GM19193 (cell line): ENCODE data around the gene RELN.

ENCODE experiments used
- POLR2A ChIP-seq: IDR thresholded peaks from 4 replicates; pipeline ENCODE4 v1.6.1; 2011; ENCODE audit not compliant: insufficient read depth, insufficient read length; ENCODE audit errors: extremely low read depth

RELN gene

DNA sequence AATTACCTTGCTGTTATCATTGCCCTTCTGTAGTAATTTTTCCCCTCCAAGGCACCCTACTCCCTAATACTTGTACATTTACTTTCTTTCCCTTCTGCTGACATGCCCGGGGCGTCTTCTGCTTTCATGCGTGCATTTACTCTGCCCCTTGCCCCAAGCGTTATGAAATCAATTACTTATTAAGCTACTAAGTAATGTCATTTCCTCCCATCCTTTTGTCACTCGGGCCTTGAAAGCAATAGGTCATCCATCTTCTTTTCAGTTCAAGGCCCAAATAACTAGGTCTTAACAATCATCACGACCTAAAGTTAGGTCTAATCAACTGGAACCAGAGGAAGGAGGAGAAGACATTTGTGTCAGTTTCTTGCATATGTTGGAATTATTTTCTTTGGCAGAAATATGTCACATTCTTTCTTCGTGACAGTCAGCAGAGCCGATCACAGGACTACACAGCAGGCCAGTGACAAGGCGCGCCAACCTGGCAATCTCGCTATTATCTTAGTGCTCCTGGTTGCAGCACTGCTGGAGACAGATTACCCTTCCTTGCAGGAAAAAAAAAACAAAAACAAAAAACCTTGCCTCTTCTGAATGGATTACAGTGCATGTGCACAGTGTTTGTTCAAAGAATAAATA, 179.2 kb downstream of the RELN start:
- no peak for TF ChIP-seq POLR2A

- TF ChIP-seq POLR2A = no peak
Measured at GRCh38 chr7:103809229-103809994, 180.0 kb downstream of the RELN start.

GRCh38 chr7:103805346-103805745, 184.1 kb downstream of the RELN start:
- TF ChIP-seq POLR2A = no peak

DNA sequence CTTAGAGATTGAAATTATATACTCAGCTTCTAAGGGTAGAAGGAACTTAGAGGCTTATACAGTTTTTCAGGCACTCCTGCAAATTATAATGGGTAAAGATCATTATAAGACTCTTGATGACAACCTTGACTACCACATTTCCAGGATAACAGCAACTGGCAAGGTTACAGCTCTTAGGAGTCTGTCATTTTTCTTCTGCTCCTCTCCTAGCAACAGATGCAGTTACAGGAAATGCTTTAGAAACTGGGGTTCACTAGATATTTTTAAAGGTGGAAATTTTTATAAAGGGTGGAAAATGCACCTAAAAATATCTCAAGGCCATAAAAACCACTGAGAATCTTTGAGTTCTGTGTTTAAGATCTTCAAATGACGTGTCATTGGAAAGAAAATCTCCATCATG, 185.8 kb downstream of the RELN start:
- no peak for TF ChIP-seq POLR2A

GRCh38 chr7:103799298-103799697, 190.2 kb downstream of the RELN start:
- TF ChIP-seq POLR2A = no peak

DNA sequence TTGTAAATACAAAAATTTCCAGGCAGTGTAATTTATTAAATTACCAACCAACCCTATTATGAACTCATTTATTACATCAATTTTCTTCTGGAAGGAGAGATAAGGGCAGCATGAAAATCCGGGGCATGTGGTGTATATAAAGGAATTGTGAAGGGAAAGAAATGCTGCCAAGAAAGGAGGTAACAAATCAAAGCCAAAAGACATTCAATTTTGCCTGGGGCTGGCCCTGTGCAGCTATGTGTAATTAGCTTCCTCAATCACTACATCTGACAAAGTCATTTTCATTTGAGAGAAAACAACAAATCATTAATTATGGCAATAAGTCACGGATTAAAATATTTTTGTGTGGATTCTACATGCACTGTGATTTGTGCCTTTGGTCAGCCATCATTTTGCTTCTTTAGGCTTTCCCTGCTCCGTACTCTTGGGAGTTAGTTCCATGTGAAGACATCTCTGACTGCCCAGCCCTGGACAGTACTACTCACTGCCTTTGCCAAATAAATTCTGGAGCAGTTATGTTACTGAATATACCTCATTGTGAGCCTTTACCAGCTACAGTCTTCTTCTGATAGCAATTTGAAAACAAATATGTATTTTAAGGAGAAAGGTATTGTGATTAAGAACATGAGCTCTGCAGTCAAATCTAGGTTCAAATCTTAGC, 191.7 kb downstream of the RELN start:
- TF ChIP-seq POLR2A = no peak

DNA sequence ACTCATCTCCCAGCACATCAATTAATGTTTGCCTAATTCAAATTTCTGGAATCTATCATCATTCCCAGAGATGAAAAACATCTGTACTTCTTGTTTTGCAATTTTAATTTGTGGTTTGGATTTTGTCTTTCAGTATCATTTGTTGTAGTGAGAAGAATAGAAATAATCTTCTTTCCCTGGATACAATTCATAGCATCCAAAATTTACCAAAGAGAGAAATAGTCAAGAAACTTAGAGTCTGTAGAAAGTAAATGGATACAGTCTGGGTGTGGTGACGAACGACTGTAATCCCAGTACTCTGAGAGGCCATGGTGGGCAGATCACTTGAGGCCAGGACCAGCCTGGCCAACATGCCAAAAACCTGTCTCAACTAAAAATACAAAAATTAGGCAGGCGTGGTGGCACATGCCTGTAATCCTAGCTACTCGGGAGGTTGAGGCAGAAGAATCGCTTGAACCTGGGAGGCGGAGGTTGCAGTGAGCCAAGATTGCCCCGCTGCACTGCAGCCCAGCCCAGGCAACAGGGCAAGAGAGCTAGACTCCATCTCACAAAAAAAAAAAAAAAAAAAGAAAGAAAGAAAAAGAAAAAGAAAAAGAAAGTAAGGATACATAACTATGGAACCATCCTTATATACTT, 193.0 kb downstream of the RELN start:
- TF ChIP-seq POLR2A = no peak

DNA sequence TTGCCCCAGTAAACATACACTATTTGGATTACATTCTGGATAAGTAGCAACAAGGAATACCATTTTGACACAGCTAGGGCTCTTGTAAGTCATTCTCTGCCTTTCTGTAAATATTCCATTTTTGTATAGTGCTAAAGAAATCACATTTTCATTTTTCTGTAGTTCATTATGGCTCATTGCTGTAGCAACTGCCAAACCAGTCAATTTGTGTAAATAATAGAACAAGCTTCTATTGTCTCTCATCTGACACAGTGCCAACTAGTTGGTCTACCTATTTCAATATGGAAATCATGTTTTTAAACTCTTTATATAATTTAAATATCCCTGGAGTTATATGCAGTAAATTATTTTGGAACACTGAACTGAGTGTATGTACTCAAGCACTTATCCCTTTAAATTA, 193.7 kb downstream of the RELN start:
- no peak for TF ChIP-seq POLR2A

- TF ChIP-seq POLR2A = no peak
Measured at GRCh38 chr7:103795107-103795506, 194.4 kb downstream of the RELN start.

GRCh38 chr7:103794424-103794823, 195.0 kb downstream of the RELN start:
- no peak for TF ChIP-seq POLR2A

GRCh38 chr7:103793614-103794013, 195.8 kb downstream of the RELN start:
- no peak for TF ChIP-seq POLR2A

DNA sequence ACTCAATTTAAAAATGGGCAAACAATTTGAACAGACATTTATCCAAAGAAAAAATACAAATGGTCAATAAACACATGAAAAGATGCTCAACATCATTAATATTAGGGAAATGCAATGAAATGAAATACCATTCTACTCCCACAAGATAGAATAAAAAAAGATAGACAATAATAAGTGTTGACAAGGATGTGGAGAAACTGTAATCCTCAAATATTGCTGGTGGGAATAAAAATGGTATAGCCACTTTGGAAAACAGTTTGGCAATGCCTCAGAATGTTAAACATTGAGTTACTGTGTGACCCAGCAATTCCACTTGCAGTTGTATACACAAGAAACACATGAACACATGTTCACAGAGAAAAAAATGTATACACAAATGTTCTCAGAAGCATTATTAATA, 197.6 kb downstream of the RELN start:
- no peak for TF ChIP-seq POLR2A

GRCh38 chr7:103784646-103785286, 204.7 kb downstream of the RELN start:
- no peak for TF ChIP-seq POLR2A

DNA sequence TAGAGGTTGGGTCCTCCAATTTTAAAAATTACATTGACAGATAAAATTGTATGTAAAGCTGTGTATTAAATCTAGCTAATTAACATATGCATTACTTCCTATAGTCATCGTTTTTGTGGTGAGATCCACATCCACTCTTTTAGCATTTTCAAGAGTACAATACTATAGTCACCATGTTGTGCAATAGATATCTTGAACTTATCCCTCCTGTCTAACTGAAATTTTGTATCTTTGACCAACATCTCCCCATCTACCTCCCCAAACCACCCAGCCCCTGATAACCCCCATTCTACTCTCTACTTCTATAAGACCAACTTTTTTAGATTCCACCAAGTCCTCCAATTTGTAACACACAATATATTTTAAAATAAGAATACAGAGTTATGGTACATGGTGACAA, 208.0 kb downstream of the RELN start:
- no peak for TF ChIP-seq POLR2A

DNA sequence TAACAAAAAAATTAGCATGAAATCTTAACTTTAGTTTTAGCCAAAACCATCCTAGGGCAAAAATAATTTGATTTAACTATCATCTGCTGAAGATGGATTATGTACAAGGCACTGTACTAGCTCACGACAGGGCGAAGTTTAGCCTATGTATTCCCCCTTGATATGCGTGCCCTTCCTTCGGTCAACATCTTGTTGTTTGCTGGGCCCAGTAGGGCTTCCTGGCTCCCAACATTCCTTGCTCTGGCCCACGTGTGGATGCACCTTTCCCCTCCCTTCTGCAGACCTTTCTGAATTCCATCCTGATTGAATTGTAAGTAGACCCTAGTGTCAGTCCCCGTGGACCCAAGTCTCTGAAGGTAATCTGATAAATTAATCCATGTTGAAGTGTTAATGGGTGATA, 212.0 kb downstream of the RELN start:
- TF ChIP-seq POLR2A = no peak
